IMR-90 (cell line): ENCODE results near the gene INCENP. TPM values are rescaled to one million over a fixed set of nuclear protein-coding genes. Genes with fewer than 3 reads are reported as not detected.

ENCODE experiments used
- ATAC-seq: fragments of 200-7000 bp; cut with Tn5 transposase; 2 replicates; pipeline ENCODE4 v1.9.1; 2020; ENCODE audit warnings: low read depth, mild to moderate bottlenecking, moderate library complexity
- BruUV-seq: library from RNA; stranded (reverse); fragments of 400-500 nt; replicated peaks from 2 replicates; lab custom pipeline; 2021; lab: Mats Ljungman, UMichigan
- CTCF ChIA-PET: fragments of 300-600 bp; formaldehyde crosslinking; extraction: SDS; loops from one replicate; lab custom pipeline; 2021; ENCODE audit warnings: antibody characterized with exemption; lab: Yijun Ruan, JAX
- POLR2A ChIA-PET: fragments of 300-600 bp; sonication (Branson Sonifier 250); formaldehyde crosslinking; loops from one replicate; lab custom pipeline; 2022; ENCODE audit warnings: antibody characterized with exemption; ENCODE audit not compliant: unreplicated experiment; lab: Charles Lee
- DNase-seq: peaks from one replicate; pipeline ENCODE4 v3.0.0; 2013
- H2AFZ ChIP-seq: replicated peaks from 2 replicates; pipeline ENCODE3; 2013; ENCODE audit warnings: low read length, mild to moderate bottlenecking; ENCODE audit not compliant: poor library complexity
- H2AK5ac ChIP-seq: 2 replicates; pipeline ENCODE4 v1.6.1; 2013; ENCODE audit warnings: low read depth, low read length, inconsistent platforms
- H2AK9ac ChIP-seq: replicated peaks from 2 replicates; pipeline ENCODE3; 2013; ENCODE audit warnings: mild to moderate bottlenecking, low read depth, low read length, moderate library complexity; ENCODE audit not compliant: poor library complexity
- H2BK120ac ChIP-seq: 2 replicates; pipeline ENCODE4 v1.6.1; 2013; ENCODE audit warnings: low read depth, low read length, inconsistent platforms
- H2BK15ac ChIP-seq: 3 replicates; pipeline ENCODE4 v1.6.1; 2013; ENCODE audit warnings: low read depth, low read length, inconsistent platforms
- H2BK20ac ChIP-seq: 2 replicates; pipeline ENCODE4 v1.6.1; 2013; ENCODE audit warnings: low read depth, mild to moderate bottlenecking, inconsistent platforms, low read length, moderate library complexity
- H2BK5ac ChIP-seq: 2 replicates; pipeline ENCODE4 v1.6.1; 2013; ENCODE audit warnings: mild to moderate bottlenecking, low read depth, low read length, inconsistent platforms; ENCODE audit not compliant: poor library complexity, severe bottlenecking
- H3K14ac ChIP-seq: replicated peaks from 2 replicates; pipeline ENCODE4 v1.6.1; 2013; ENCODE audit warnings: low read depth, low read length, inconsistent platforms
- H3K18ac ChIP-seq: 2 replicates; pipeline ENCODE4 v1.6.1; 2013; ENCODE audit warnings: low read depth, low read length, control low read depth
- H3K23ac ChIP-seq: 2 replicates; pipeline ENCODE4 v1.6.1; 2013; ENCODE audit warnings: low read depth, low read length, inconsistent platforms
- H3K27ac ChIP-seq: 2 replicates; pipeline ENCODE4 v1.5.1; 2013; ENCODE audit warnings: mild to moderate bottlenecking, control low read depth, low read length; ENCODE audit not compliant: insufficient read depth
- H3K27me3 ChIP-seq: 2 replicates; pipeline ENCODE4 v1.6.1; 2013; ENCODE audit warnings: low read length; ENCODE audit not compliant: control insufficient read depth, insufficient read depth
- H3K36me3 ChIP-seq: 2 replicates; pipeline ENCODE4 v1.6.1; 2013; ENCODE audit warnings: low read length, mixed read lengths; ENCODE audit not compliant: control insufficient read depth, insufficient read depth
- H3K4ac ChIP-seq: 2 replicates; pipeline ENCODE4 v1.6.1; 2013; ENCODE audit warnings: low read depth, low read length, inconsistent platforms
- H3K4me1 ChIP-seq: 2 replicates; pipeline ENCODE4 v1.6.1; 2013; ENCODE audit warnings: low read length, mixed read lengths; ENCODE audit not compliant: control insufficient read depth, insufficient read depth
- H3K4me2 ChIP-seq: 2 replicates; pipeline ENCODE4 v1.6.1; 2013; ENCODE audit warnings: low read depth, mild to moderate bottlenecking, control low read depth, low read length, moderate library complexity
- H3K4me3 ChIP-seq: 2 replicates; pipeline ENCODE4 v1.5.1; 2013; ENCODE audit warnings: low read depth, mild to moderate bottlenecking, control low read depth, low read length, moderate library complexity; ENCODE audit not compliant: insufficient read depth
- H3K56ac ChIP-seq: 2 replicates; pipeline ENCODE4 v1.6.1; 2013; ENCODE audit warnings: low read length, inconsistent platforms; ENCODE audit not compliant: insufficient read depth; ENCODE audit errors: extremely low read depth
- H3K79me1 ChIP-seq, 2 experiments: 2 replicates each; pipeline ENCODE4 v1.6.1; 2013; ENCODE audit warnings: low read length in 2 of 2, inconsistent platforms in 1 of 2, low read depth in 1 of 2
- H3K9ac ChIP-seq: 2 replicates; pipeline ENCODE4 v1.6.1; 2013; ENCODE audit warnings: low read depth, low read length, control low read depth
- H3K9me1 ChIP-seq: 2 replicates; pipeline ENCODE4 v1.6.1; 2013; ENCODE audit warnings: low read length, inconsistent platforms; ENCODE audit not compliant: insufficient read depth
- H3K9me3 ChIP-seq: 2 replicates; pipeline ENCODE4 v1.6.1; 2013; ENCODE audit warnings: low read length; ENCODE audit not compliant: control insufficient read depth, insufficient read depth
- H4K20me1 ChIP-seq: 2 replicates; pipeline ENCODE4 v1.6.1; 2013; ENCODE audit warnings: low read length, inconsistent platforms; ENCODE audit not compliant: insufficient read depth
- H4K5ac ChIP-seq: 2 replicates; pipeline ENCODE4 v1.6.1; 2013; ENCODE audit warnings: mild to moderate bottlenecking, low read depth, low read length, control low read depth
- H4K8ac ChIP-seq, 2 experiments: 2 replicates each; pipeline ENCODE4 v1.6.1; 2013; ENCODE audit warnings: low read depth in 2 of 2, low read length in 2 of 2, control low read depth in 1 of 2, inconsistent platforms in 1 of 2
- H4K91ac ChIP-seq: 2 replicates; pipeline ENCODE4 v1.6.1; 2013; ENCODE audit warnings: low read depth, low read length, inconsistent platforms; ENCODE audit not compliant: insufficient read depth
- BHLHE40 ChIP-seq: fragments of 150-350 bp; IDR thresholded peaks from 2 replicates; pipeline ENCODE4 v1.6.1; 2016; ENCODE audit warnings: mild to moderate bottlenecking, low read depth, low read length
- CEBPB ChIP-seq: IDR thresholded peaks from 2 replicates; pipeline ENCODE4 v1.6.1; 2012; ENCODE audit warnings: low read depth, low read length, improper control_type of control experiment
- CHD1 ChIP-seq: IDR thresholded peaks from 2 replicates; pipeline ENCODE4 v1.6.1; 2012; ENCODE audit warnings: low read depth, low read length, improper control_type of control experiment
- CTCF ChIP-seq: conservative IDR thresholded peaks from 2 replicates; pipeline ENCODE4 v1.5.1; 2012; ENCODE audit warnings: mild to moderate bottlenecking, low read depth, low read length, improper control_type of control experiment
- ELK1 ChIP-seq: fragments of 150-350 bp; IDR thresholded peaks from 2 replicates; pipeline ENCODE4 v1.6.1; 2016; ENCODE audit warnings: low read depth, mild to moderate bottlenecking, low read length, moderate library complexity, borderline replicate concordance
- FOS ChIP-seq: fragments of 150-350 bp; IDR thresholded peaks from 2 replicates; pipeline ENCODE4 v1.6.1; 2016; ENCODE audit warnings: low read depth, low read length
- MAFK ChIP-seq: IDR thresholded peaks from 2 replicates; pipeline ENCODE4 v1.6.1; 2012; ENCODE audit warnings: low read depth, low read length, improper control_type of control experiment
- MAZ ChIP-seq: IDR thresholded peaks from 2 replicates; pipeline ENCODE4 v1.6.1; 2012; ENCODE audit warnings: low read depth, mild to moderate bottlenecking, low read length, improper control_type of control experiment, moderate library complexity, borderline replicate concordance
- MXI1 ChIP-seq: IDR thresholded peaks from 2 replicates; pipeline ENCODE4 v1.6.1; 2012; ENCODE audit warnings: low read depth, mild to moderate bottlenecking, low read length, moderate library complexity, borderline replicate concordance
- NFE2L2 ChIP-seq: fragments of 150-350 bp; IDR thresholded peaks from 2 replicates; pipeline ENCODE4 v1.6.1; 2016; ENCODE audit warnings: low read depth, mild to moderate bottlenecking, low read length
- POLR2A ChIP-seq: IDR thresholded peaks from 2 replicates; pipeline ENCODE4 v1.6.1; 2012; ENCODE audit warnings: mild to moderate bottlenecking, low read depth, low read length
- RCOR1 ChIP-seq: IDR thresholded peaks from 2 replicates; pipeline ENCODE4 v1.6.1; 2012; ENCODE audit warnings: mild to moderate bottlenecking, low read length, improper control_type of control experiment; ENCODE audit not compliant: insufficient replicate concordance
- RFX5 ChIP-seq: IDR thresholded peaks from 2 replicates; pipeline ENCODE4 v1.8.0; 2012; ENCODE audit warnings: low read depth, mild to moderate bottlenecking, low read length, moderate library complexity
- SMC3 ChIP-seq: fragments of 150-350 bp; IDR thresholded peaks from 2 replicates; pipeline ENCODE4 v1.6.1; 2016; ENCODE audit warnings: low read depth, mild to moderate bottlenecking, antibody characterized with exemption, low read length, moderate library complexity
- USF2 ChIP-seq: fragments of 150-350 bp; IDR thresholded peaks from 2 replicates; pipeline ENCODE4 v1.6.1; 2017; ENCODE audit warnings: mild to moderate bottlenecking, antibody characterized with exemption, low read length, low read depth
- WGBS, 2 experiments: methylation state at CpG; one replicate each; pipeline versions ENCODE4 v1.1.5 to v1.1.7; 2013; ENCODE audit warnings: missing lambda C conversion rate in 2 of 2; ENCODE audit not compliant: insufficient read length in 1 of 2; ENCODE audit errors: extremely low coverage in 2 of 2; 5-methylcytosine and 5-hydroxymethylcytosine counted together
- dilution Hi-C: fragments of 300-500 bp; cut with HindIII; formaldehyde crosslinking; loops from one replicate; pipeline ENCODE4 v1.14.3; 2018; ENCODE audit warnings: low sequenced_read_pairs; ENCODE audit not compliant: unreplicated experiment
- in situ Hi-C: fragments of 300-500 bp; cut with MboI; formaldehyde crosslinking; loops from 3 replicates; pipeline ENCODE4 v1.14.3; 2019; ENCODE audit warnings: low sequenced_read_pairs, inconsistent platforms, mixed read lengths
- intact Hi-C: fragments of 100-400 bp; cut with micrococcal nuclease; formaldehyde crosslinking; loops from 2 replicates; pipeline ENCODE4 v1.10.0; 2022
- polyA plus RNA-seq, 3 experiments: library from polyadenylated mRNA; depleted of rRNA; stranded (reverse); fragments of >200 nt; gene quantifications; 2 replicates each; pipeline ENCODE4 v1.2.3, GENCODE V29; 2012; ENCODE audit warnings: low replicate concordance in 1 of 3
- total RNA-seq: library from RNA; depleted of rRNA; stranded (reverse); fragments of >200 nt; gene quantifications from 2 replicates; pipeline ENCODE4 v1.2.3, GENCODE V29; 2012

Gene INCENP
- total and polyA plus RNA-seq, 2 of the 4 experiments (the other 2 are of a cell fraction) = 18.6 to 23.8 TPM

GRCh38 chr11:62142043-62142375 lies 18.2 kb downstream of the INCENP start:
- Histone ChIP-seq H2AFZ (no peak overlapping the region), H3K79me1 (peaks cover 10 to 22% of the 10 kb centered on the region in 2 experiments), H3K4me2 (no peak overlapping the region), H3K4me1 (no peaks in the 10 kb centered on the region), H3K27ac (no peak overlapping the region), H3K36me3 (peaks cover 49% of the 10 kb centered on the region), H3K23ac (no peak overlapping the region), H4K91ac (no peak overlapping the region), H3K56ac (no peak overlapping the region), H2AK5ac (no peak overlapping the region), H3K14ac (no peak overlapping the region), H3K27me3 (no peaks in the 10 kb centered on the region), H2BK5ac (no peak overlapping the region), H4K20me1 (no peaks in the 10 kb centered on the region; the same call in 1 of the 2 replicates), H4K5ac (no peak overlapping the region), H3K9me3 (no peaks in the 10 kb centered on the region), H4K8ac (no peak overlapping the region), H3K4me3 (no peak overlapping the region), H2BK20ac (no peak overlapping the region), H2BK120ac (no peak overlapping the region), H2AK9ac (no peak overlapping the region), H3K4ac (no peak overlapping the region), H3K9ac (no peak overlapping the region), H2BK15ac (no peak overlapping the region), H3K9me1 (0 out of 2 replicates have a peak, but pooled peaks cover 2% of the 10 kb centered on the region), H3K18ac (no peak overlapping the region)
- in situ Hi-C loops = no loop called here
- no peak for TF ChIP-seq CTCF
- TF ChIP-seq POLR2A = no peak
- TF ChIP-seq CEBPB = no peak
- TF ChIP-seq SMC3 = no peak
- no peak for TF ChIP-seq RCOR1
- no peak for TF ChIP-seq MAZ
- no peak for TF ChIP-seq USF2
- TF ChIP-seq MXI1 = no peak
- no peak for TF ChIP-seq RFX5
- no peak for TF ChIP-seq NFE2L2
- no peak for TF ChIP-seq CHD1
- TF ChIP-seq BHLHE40 = no peak
- TF ChIP-seq ELK1 = no peak
- TF ChIP-seq MAFK = no peak
- no peak for TF ChIP-seq FOS
- WGBS, 2 experiments = no CpG with 5 or more reads among the region's 4 CpGs
- dilution Hi-C loops = no loop called here
- ChIA-PET POLR2A (no interaction called here), CTCF (no interaction called here)
- ATAC-seq = no peak
- no peak for DNase-seq
- intact Hi-C loops = no loop called here
- no TSS peak for BruUV-seq
